ENCODE measurements around the gene POP5.

GRCh38 chr12:120562906-120563305 is 18.3 kb downstream of the POP5 start:
- TF ChIP-seq CTCF (IDR thresholded peaks at IDR 0.05) (no peak), POLR2A (IDR thresholded peaks at IDR 0.05) (no peak)
